NOMO-1 treated with dmso at 0.1 percent for 144 hours (cell line): Measurements from ENCODE around the gene NKX3-2.
"Not testable (repeated sequence)": the region's sequence is repeated elsewhere in the genome, so short reads cannot be mapped to it uniquely, and the experiment has no call there.

Experiments used
- DNase-seq: peaks from one replicate; lab custom pipeline; 2025; ENCODE audit not compliant: unreplicated experiment; lab: John Stamatoyannopoulos, UW

Gene NKX3-2

DNA sequence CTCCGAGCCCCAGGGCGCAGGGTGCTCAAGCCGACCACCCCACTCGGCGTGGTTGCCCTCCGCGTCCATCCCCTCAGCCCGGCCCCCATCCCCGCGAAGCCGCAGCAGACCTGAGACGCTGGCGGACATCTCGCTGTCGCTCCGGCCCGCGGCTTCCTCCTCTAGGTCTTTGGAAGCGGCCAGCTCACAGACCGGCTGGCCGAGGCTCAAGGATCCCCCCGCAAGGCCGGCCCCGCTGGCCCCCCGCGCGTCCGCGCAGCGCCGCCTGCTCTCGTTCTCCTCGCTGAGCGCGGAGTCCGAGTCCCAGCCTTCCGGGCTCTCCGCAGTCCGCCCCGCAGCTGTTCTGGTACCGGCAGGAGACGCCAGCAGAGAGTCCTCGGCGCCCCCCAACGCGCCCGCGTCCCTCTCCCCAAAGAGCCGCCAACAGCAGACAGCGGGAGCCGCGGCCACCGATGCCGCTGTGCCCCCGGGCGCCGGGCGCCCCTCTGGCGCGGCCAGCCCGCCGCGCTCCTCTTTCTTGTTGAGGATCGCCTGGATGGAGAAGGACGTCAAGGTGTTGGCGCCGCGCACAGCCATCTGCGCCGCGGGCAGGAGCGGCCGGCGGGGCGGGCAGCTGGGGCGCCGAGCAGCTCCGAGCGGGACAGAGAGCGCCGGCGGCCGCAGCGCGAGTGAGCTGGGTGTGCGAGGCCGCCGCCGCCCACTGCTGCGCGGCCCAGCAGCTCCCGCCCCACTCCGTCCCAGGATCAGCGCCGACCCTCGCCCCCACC lies at the start of gene NKX3-2:
Gene NKX3-2 (minus strand): TSS at position 670 of the 767 bp plus-strand sequence. CDS start 94 bp downstream, at position 576.
- DNase-seq: no peak

DNA sequence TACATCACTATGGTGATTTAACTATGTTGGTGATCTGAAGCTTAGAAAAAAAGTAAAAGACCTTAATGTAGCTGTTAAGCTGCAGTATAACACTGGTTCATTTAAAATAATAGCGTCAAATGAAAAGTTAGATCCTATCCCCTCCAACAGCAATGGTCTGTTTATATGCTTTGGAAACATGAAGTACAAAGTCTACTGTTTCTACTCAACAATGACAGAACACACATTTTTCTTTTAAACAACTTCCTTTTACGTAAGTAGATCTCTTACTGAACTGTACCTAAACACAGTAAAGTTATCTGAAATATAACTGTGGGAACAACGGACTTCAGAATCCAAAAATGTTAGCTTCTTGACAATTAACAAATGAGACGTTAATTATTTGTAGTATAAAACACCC lies 47.9 kb upstream of the NKX3-2 start:
- DNase-seq: no peak

- DNase-seq: no peak
Measured at GRCh38 chr4:13590766-13591165, 46.5 kb upstream of the NKX3-2 start.

DNA sequence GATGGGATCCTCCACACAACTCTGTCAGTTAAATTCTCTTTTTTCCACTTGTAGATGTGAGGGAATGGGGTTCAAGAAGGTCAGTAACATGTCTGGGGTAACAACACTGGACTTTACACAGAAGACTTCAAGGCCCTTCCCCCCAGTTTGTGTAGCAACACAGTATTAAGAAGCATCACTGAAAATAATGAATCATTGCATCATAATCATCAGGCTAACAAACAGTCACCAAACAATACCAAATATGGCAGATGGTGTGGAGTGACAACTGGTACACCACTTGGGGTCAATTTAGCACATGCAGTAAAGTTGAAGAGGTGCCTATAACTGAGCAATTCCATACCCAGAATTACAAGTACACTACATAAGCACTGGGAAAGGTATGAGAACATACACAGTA lies 44.6 kb upstream of the NKX3-2 start:
- no peak for DNase-seq

DNA sequence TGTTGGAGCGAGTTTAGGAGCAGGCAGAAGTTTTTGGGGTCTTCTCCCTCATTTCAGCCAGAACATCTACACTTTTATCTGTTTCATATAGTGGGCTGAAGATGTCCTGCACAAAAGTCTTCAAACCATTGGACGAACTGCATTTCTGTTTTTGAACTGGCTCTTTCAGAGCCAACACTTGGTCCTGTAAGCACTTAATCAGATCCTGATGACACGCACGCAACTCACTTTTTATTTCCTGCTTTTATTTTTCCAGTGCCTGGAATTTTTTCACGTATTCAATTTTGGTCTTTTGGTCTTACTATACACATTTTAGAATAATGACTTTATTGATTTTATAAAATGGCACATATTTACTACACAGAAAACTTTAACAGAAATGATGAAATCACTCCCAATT lies 40.2 kb upstream of the NKX3-2 start:
- DNase-seq: no peak

DNA sequence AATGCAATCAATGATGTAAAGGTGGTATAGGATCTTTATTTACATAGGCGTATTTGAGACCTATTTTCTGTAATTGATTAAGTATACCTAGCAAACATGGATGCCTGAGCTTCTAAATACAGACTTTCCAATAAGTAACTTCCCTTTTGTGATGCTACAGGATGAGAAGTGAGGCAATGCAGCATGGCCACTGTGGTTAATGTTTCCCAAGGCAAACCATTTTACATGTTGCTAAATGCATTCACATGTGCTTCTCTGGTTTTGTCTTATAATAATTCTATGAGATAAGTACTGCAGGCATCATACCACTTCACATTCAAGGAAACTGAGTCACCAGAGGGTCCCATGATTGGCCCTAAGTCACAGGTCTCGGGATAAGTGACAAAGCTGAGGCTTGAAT lies 35.7 kb upstream of the NKX3-2 start:
- DNase-seq: peak; percentile 59

- no peak for DNase-seq
Measured at GRCh38 chr4:13577660-13578059, 33.4 kb upstream of the NKX3-2 start.

- no peak for DNase-seq
Measured at GRCh38 chr4:13570916-13571315, 26.6 kb upstream of the NKX3-2 start.

GRCh38 chr4:13567125-13567524 lies 22.8 kb upstream of the NKX3-2 start:
- DNase-seq: no peak

- no peak for DNase-seq
Measured at GRCh38 chr4:13562876-13563275, 18.6 kb upstream of the NKX3-2 start.

DNA sequence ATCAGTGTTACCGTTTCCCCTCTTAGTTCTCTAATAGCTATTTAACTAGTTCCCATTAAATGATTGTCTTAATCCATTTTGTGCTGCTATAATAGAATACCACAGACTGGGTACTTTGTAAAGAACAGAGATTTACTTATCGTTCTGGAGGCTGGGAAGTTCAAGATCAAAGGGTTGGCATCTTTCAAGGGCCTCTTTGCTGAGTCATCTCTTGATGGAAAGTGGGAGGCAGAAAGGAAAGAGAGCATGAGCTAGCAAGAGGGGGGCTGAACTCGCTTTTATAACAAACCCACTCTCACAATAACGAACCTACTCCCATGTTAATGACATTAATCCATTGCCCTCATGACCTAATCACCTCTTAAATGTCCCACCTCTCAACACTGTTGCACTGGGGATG lies 17.4 kb upstream of the NKX3-2 start:
- DNase-seq: no peak

DNA sequence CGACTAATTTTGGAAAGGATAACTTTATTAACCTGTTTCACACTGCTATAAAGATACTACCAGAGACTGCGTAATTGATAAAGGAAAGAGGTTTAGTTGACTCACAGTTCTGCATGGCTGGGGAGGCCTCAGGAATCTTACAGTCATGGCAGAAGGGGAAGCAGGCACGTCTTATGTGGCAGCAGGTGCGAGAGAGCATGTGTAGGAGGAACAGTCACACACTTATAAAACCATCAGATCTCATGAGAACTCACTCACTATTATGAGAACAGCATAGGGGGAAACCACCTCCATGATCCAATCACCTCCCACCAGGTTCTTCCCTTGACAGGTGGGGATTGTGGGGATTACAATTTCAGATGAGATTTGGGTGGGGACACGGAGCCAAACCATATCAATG lies 15.8 kb upstream of the NKX3-2 start:
- not testable (repeated sequence) for DNase-seq

DNA sequence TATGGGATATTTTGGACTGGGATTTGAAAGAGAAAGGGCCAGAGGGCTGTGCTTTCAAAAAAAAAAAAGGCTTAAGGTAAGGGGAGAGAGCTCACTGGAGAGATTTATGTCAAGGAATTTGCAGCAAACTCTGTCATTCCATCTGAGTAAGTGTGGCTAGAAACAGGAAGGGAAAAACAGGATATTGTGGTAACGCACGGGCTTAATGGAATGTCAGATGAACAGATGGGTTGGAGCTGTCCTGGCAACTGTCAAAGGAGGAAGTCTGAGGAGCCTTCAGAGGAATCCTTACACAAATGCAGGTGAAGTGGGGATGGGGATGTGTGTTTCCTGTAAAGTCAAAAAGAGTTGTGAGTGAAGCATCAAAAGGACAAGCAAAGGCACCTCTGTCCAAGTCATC lies 15.1 kb upstream of the NKX3-2 start:
- no peak for DNase-seq

DNA sequence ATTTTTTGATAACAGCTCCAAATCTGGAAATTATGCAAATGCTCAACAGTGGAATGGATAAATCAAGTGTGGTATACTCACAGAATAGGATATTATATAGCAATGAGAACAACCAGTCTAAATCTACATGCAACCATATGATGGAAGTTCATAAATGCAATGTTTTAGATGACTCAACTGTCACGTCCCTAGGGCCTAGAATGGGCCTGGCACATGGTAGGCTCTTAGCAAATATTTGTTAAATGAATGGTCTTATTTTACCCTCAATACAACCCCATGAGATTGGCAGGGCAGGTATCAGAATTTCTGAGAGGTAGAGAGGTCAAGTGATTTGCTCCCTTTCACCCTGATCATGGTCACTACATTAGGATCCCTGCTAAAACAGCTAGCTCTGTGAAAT lies 14.6 kb upstream of the NKX3-2 start:
- no peak for DNase-seq

DNA sequence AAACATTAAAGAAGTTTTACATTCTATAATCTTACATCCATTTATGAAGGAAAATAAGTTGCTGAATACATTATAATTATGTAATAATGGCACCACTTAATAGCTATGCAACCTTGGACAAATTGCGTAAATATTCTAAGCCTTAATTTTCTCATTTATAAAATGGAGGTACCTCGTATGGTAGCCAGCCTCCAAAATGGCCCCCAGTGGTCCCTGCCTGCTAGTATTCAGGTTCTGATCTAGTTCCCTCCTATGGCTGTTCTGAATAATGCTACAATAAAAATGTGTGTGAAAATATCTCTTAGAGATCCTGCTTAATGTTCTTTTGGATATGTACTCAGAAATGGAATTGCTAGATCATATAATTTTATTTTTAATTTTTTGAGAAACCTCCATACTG lies 11.0 kb upstream of the NKX3-2 start:
- DNase-seq: no peak

DNA sequence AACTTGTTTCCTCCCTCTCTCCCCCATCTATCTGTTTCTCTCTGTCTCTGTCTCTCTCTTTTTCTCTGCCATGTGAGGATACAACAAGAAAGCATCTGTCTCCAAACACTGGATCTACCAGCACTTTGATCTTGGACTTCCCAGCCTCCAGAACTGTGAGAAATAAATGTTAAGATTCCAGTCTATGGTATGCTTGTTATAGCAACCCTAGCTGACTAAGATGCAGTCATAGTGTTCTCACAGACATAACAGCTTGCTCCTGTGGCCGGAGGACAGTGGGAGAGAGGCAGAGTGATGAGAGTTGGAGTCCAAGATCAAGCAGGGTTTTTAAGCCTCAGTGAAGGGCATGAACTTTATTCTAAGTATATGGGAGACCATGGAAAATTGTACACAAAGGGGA lies 8.8 kb upstream of the NKX3-2 start:
- no peak for DNase-seq

GRCh38 chr4:13548984-13549546 lies 4.8 kb upstream of the NKX3-2 start:
- peak; percentile 71 for DNase-seq

DNA sequence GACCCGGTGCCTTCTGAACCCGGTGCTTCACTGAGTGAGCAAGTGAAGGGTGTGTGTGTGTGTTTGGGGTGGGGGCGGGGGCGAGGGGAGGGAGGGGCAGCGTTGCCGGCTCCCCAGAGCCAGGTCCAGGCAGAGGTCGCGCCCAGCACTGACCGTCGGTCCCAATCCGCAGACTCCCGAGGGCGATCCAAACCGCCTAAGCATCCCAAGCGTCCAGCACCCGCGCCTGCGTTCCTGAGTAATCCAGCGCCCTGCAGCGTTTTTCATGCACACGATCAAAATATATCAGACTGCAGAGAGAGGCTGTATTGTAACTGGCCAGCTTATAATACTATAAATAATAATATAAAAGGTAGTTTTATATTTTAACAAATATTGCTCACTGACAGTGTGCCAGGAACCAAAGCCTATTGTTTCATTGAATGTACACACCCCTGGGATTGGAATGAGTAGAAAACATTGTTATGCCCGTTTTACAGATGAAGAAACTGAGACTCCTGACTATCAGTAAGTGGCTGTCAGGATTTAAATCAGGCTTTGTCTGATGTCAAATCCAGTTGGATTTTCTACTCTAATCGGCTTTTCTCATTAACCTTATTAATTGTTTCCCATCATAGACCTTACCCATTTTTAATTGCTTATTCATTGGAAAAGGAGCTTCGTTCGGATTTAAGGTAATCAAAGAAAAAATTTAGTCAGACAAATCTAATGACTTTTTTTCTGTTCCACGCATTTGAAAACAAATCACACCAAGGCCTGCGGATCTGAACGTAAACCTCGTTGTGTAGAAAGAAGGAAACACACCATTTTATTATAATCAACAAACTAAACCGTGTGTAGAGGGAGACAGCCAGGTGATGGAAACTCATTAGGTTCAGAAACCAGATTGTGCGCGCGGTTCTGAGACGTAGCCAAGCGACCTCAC lies 4.0 kb upstream of the NKX3-2 start:
- no peak for DNase-seq

DNA sequence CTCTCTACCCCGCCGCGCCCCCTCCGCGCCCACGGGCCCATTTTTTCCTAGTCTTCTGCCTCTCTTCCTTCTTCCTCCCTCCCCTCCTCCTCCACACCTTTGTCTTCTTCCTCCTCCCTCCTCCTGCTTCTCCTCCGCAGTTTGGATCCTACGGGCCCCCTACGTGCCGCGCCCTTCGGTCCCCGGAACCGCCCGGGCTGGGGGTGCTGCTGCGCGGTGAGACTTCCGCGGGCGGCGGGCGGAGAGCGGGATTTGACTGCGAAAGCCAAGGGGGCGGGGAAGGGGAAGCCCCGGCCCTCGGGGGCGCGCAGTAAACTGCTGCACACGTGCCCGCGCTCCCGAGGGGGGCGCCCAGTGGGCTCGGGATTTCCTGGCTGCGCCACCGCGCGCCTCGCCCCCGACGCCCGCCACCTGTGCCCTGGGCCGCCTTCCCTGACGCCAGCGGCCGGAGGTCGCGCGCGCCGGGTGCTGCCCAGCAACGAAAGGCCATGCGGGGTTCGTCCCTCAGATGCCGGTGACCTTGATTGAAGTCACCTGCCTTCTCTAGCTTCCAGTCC lies 3.3 kb upstream of the NKX3-2 start:
- DNase-seq: no peak

DNA sequence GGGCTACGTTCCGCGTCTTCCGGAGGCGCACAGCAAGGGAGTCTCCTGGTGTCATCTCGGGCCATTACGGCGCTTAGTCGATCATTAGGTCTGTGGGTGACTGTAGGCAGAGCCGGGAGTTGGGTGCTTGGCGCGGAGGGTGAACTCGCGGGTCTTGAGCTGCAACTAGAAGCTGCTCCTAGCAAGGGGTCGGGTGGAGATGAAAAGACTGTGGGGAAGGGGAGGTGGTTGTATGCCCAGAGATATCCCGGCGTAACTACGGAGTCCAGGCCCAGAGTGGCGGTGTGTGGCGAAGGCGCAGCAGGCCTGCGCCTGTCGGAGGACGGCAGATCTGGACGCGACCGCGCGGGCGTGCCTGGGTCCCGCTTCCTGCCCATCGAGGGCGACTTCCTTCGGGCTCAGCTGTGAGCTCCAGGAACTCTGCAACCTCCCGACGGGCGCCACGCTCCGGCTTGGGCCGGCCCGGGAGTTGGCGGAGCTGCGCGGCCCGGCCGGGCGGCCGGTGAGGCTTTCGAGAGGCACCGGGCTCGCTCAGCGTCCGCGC lies 2.7 kb upstream of the NKX3-2 start:
- no peak for DNase-seq
